ENCODE measurements around the gene EMC9. TPM values are rescaled to one million over a fixed set of nuclear protein-coding genes. Genes with fewer than 3 reads are reported as not detected.
A peak's percentile ranks its signal among the peaks of the same experiment; 100 is the strongest.

The EMC9 gene
- total RNA-seq, 1 donor from 2014 or later, result 10.5 TPM

- intact Hi-C loops (cut with DNase I), result no loop called here
- peaks cover 20% of the 10 kb centered on the region for H3K4me1 ChIP-seq
- no peak overlapping the region for H3K27ac ChIP-seq
- no peak overlapping the region for H3K4me3 ChIP-seq
- ATAC-seq (no peak), DNase-seq (no peak)
- TF ChIP-seq, protein P1, sequence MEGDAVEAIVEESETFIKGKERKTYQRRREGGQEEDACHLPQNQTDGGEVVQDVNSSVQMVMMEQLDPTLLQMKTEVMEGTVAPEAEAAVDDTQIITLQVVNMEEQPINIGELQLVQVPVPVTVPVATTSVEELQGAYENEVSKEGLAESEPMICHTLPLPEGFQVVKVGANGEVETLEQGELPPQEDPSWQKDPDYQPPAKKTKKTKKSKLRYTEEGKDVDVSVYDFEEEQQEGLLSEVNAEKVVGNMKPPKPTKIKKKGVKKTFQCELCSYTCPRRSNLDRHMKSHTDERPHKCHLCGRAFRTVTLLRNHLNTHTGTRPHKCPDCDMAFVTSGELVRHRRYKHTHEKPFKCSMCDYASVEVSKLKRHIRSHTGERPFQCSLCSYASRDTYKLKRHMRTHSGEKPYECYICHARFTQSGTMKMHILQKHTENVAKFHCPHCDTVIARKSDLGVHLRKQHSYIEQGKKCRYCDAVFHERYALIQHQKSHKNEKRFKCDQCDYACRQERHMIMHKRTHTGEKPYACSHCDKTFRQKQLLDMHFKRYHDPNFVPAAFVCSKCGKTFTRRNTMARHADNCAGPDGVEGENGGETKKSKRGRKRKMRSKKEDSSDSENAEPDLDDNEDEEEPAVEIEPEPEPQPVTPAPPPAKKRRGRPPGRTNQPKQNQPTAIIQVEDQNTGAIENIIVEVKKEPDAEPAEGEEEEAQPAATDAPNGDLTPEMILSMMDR (IDR thresholded peaks at IDR 0.05), result no peak
- H3K9me3 ChIP-seq, result no peaks in the 10 kb centered on the region
- no peaks in the 10 kb centered on the region for H3K27me3 ChIP-seq
- peaks cover 8% of the 10 kb centered on the region for H3K36me3 ChIP-seq
Measured at GRCh38 chr14:24132976-24133375, 8.4 kb downstream of the EMC9 start.

DNA sequence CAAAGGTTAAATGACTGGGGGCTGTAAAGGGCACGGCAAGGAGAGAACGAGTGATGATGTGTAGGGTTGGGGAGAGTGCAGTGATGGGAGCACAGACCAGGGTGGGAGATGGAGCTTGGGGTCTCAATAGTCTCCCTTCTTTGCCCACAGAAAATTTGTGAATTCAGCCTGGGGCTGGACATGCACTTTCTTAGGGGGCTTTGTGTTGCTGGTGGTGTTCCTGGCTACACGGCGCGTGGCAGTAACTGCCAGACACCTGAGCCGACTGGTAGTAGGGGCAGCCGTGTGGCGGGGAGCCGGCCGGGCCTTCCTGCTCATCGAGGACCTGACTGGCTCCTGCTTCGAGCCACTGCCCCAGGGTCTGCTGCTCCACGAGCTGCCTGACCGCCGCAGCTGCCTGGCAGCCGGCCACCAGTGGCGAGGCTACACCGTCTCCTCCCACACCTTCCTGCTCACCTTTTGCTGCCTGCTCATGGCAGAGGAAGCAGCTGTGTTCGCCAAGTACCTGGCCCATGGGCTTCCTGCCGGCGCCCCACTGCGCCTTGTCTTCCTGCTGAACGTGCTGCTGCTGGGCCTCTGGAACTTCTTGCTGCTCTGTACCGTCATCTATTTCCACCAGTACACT is 9.2 kb downstream of the EMC9 start:
- H3K4me3 ChIP-seq, result no peak overlapping the region
- H3K4me1 ChIP-seq, result peaks cover 13% of the 10 kb centered on the region
- intact Hi-C loops (cut with DNase I), result no loop called here
- DNase-seq (no peak), ATAC-seq (no peak)
- no peaks in the 10 kb centered on the region for H3K36me3 ChIP-seq
- no peaks in the 10 kb centered on the region for H3K27me3 ChIP-seq
- TF ChIP-seq, protein P1 (IDR thresholded peaks at IDR 0.05), result no peak
- no peak overlapping the region for H3K27ac ChIP-seq
- no peaks in the 10 kb centered on the region for H3K9me3 ChIP-seq

DNA sequence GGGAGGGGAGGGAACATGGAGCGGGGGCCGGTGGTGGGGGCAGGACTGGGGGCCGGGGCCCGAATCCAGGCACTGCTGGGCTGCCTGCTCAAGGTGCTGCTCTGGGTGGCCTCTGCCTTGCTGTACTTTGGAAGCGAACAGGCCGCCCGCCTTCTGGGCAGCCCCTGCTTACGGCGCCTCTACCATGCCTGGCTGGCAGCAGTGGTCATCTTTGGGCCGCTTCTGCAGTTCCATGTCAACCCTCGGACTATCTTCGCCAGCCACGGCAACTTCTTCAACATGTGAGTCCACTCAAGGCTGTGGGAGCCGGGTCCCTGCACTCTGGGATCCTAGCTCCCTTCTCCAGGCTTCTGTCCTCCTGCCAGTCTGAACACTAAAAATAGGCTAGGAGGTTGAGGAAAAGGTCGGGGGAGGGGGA is 9.8 kb downstream of the EMC9 start:
- peak overlapping the region; percentile 72 for H3K27ac ChIP-seq
- no peaks in the 10 kb centered on the region for H3K9me3 ChIP-seq
- ATAC-seq (no peak), DNase-seq (no peak)
- no peaks in the 10 kb centered on the region for H3K27me3 ChIP-seq
- TF ChIP-seq, protein P1 (IDR thresholded peaks at IDR 0.05), result no peak
- peaks cover 7% of the 10 kb centered on the region for H3K4me1 ChIP-seq
- intact Hi-C loops (cut with DNase I), result no loop called here
- H3K36me3 ChIP-seq, result no peaks in the 10 kb centered on the region
- no peak overlapping the region for H3K4me3 ChIP-seq

DNA sequence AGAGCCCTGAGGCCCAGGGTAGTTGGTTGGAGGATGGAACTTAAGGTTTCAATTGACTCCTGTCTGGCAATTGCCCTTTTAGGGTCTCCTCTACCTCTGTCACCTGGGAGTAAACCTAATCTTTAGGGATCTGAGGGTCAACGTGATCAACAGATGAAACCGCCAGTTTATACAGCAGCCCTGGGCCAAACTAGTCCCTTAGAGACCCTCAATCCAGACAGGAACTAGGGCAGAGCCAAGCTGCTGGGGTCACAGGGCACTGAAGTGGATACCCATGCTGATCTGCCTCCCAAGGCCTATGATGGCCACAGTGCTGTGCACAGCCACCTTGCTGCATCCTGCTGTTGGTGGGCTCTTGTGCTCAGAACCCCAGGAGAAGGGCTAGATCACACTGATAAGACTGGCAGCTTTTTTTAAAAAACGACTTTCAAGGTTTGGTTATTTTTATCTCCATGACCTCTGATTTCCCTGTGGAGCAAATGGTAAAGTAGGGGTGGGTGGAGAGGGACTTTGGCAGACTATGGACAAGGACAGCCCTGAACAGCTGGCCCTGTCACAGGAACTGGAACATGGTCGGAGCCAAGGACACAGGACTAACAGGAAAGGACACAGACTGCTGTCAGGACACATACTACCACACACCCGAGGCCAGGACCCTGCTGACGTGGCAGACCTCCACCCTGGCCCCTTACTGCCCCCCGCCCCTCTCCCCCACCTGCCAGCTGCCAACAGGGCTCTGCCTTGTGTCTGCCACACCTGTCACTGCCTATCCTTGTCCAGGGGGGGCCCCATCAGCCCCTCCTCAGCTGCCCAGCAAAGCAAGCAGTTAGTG is 10.5 kb downstream of the EMC9 start:
- Histone ChIP-seq H3K9me3 (no peaks in the 10 kb centered on the region), H3K4me1 (peaks cover 6% of the 10 kb centered on the region), H3K4me3 (no peak overlapping the region), H3K27ac (peak overlapping the region; percentile 72), H3K27me3 (no peaks in the 10 kb centered on the region), H3K36me3 (no peaks in the 10 kb centered on the region)
- no peak for DNase-seq
- intact Hi-C loops (cut with DNase I), result no loop called here
- TF ChIP-seq, protein P1 (IDR thresholded peaks at IDR 0.05), result no peak
- no peak for ATAC-seq

DNA sequence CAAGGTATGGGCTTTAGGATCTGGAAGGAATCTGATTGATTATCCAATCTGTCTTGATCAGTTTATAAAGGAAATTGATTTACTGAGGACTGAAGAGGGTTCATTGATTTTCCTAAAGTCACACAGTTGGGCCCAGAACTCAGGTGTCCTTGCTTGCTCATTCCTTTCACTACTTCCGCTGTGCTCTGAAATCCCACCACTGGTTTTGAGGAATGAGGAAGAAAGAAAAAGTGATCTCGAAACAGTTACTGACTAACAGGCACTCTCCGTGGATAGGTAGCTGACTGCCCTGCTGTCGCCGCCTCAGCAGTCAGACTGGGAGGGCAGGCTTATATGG is 11.0 kb downstream of the EMC9 start, which contains the start of gene FITM1:
Gene FITM1, plus strand, starts transcription at position 280 of the 337 bp plus-strand sequence. CDS start 905 bp downstream, outside the sequence.
- Histone ChIP-seq H3K4me1 (peaks cover 6% of the 10 kb centered on the region), H3K27ac (peak within 1 kb of the TSS; percentile 72), H3K36me3 (no peaks in the 10 kb centered on the region), H3K27me3 (no peaks in the 10 kb centered on the region), H3K9me3 (no peaks in the 10 kb centered on the region), H3K4me3 (no peak within 1 kb of the TSS)
- DNase-seq, result no peak
- intact Hi-C loops (cut with DNase I), result no loop called here
- TF ChIP-seq, protein P1 (IDR thresholded peaks at IDR 0.05), result no peak
- ATAC-seq, result no peak
